ENCODE measurements around the gene WDR7. TPM values are rescaled to one million over a fixed set of nuclear protein-coding genes. Genes with fewer than 3 reads are reported as not detected.

Gene WDR7
- total RNA-seq, 1 donor from 2014 or later, result 113 TPM

GRCh38 chr18:57018845-57019244, 367.7 kb downstream of the WDR7 start:
- DNase-seq (ENCODE audit: low spot score in 2 of 2) (no peak), FAIRE-seq (no peak)

GRCh38 chr18:57022716-57023115, 371.6 kb downstream of the WDR7 start:
- no peak for DNase-seq (ENCODE audit: low spot score in 2 of 2)
- no peak for FAIRE-seq

- no peak for FAIRE-seq
- DNase-seq (ENCODE audit: low spot score in 2 of 2), result no peak
Measured at GRCh38 chr18:57023275-57023882, 372.2 kb downstream of the WDR7 start.

- FAIRE-seq (no peak), DNase-seq (ENCODE audit: low spot score in 2 of 2) (no peak)
Measured at GRCh38 chr18:57025540-57025939, 374.4 kb downstream of the WDR7 start.

GRCh38 chr18:57026316-57026715, 375.2 kb downstream of the WDR7 start:
- DNase-seq (ENCODE audit: low spot score in 2 of 2), result no peak
- FAIRE-seq, result no peak

- no peak for DNase-seq (ENCODE audit: low spot score in 2 of 2)
- FAIRE-seq, result no peak
Measured at GRCh38 chr18:57027190-57027708, 376.1 kb downstream of the WDR7 start.

- DNase-seq (ENCODE audit: low spot score in 2 of 2) (no peak), FAIRE-seq (no peak)
Measured at GRCh38 chr18:57029761-57030160, 378.6 kb downstream of the WDR7 start.

- no peak for DNase-seq (ENCODE audit: low spot score in 2 of 2)
- no peak for FAIRE-seq
Measured at GRCh38 chr18:57030417-57030816, 379.3 kb downstream of the WDR7 start.

GRCh38 chr18:57035590-57035989, 384.4 kb downstream of the WDR7 start:
- DNase-seq (ENCODE audit: low spot score in 2 of 2) (no peak), FAIRE-seq (no peak)

GRCh38 chr18:57038395-57038794, 387.2 kb downstream of the WDR7 start:
- FAIRE-seq (no peak), DNase-seq (ENCODE audit: low spot score in 2 of 2) (no peak)

- no peak for FAIRE-seq
Measured at GRCh38 chr18:57040175-57040574, 389.0 kb downstream of the WDR7 start.

GRCh38 chr18:57043241-57043640, 392.1 kb downstream of the WDR7 start:
- DNase-seq (ENCODE audit: low spot score in 2 of 2), result no peak
- no peak for FAIRE-seq

More at GRCh38 chr18:57040175-57040574, 389.0 kb downstream of the WDR7 start:
- DNase-seq (ENCODE audit: low spot score in 2 of 2), result no peak

GRCh38 chr18:57048351-57048750, 397.2 kb downstream of the WDR7 start:
- FAIRE-seq (no peak), DNase-seq (ENCODE audit: low spot score in 2 of 2) (no peak)

- FAIRE-seq, result no peak
Measured at GRCh38 chr18:57048859-57049258, 397.7 kb downstream of the WDR7 start.

GRCh38 chr18:57050310-57050949, 399.3 kb downstream of the WDR7 start:
- DNase-seq (ENCODE audit: low spot score in 2 of 2) (no peak), FAIRE-seq (no peak)

More at GRCh38 chr18:57048859-57049258, 397.7 kb downstream of the WDR7 start:
- DNase-seq (ENCODE audit: low spot score in 2 of 2), result no peak

- no peak for DNase-seq (ENCODE audit: low spot score in 2 of 2)
- no peak for FAIRE-seq
Measured at GRCh38 chr18:57051021-57051656, 400.0 kb downstream of the WDR7 start.

GRCh38 chr18:57051657-57052044, 400.5 kb downstream of the WDR7 start:
- FAIRE-seq, result no peak
- DNase-seq (ENCODE audit: low spot score in 2 of 2), result no peak

GRCh38 chr18:57052173-57052572, 401.0 kb downstream of the WDR7 start:
- no peak for FAIRE-seq
- no peak for DNase-seq (ENCODE audit: low spot score in 2 of 2)

- FAIRE-seq (no peak), DNase-seq (ENCODE audit: low spot score in 2 of 2) (no peak)
Measured at GRCh38 chr18:57052759-57053158, 401.6 kb downstream of the WDR7 start.

GRCh38 chr18:57054891-57055290, 403.7 kb downstream of the WDR7 start:
- no peak for FAIRE-seq
- no peak for DNase-seq (ENCODE audit: low spot score in 2 of 2)

- FAIRE-seq, result no peak
- no peak for DNase-seq (ENCODE audit: low spot score in 2 of 2)
Measured at GRCh38 chr18:57057890-57058289, 406.7 kb downstream of the WDR7 start.

- DNase-seq (ENCODE audit: low spot score in 2 of 2) (no peak), FAIRE-seq (no peak)
Measured at GRCh38 chr18:57058734-57059133, 407.6 kb downstream of the WDR7 start.
